HUES64 (cell line): ENCODE data around the gene B4GALT5.

Experiments used
- H3K27ac ChIP-seq: 2 replicates; pipeline ENCODE4 v1.7.0; 2013; ENCODE audit warnings: low read depth, low read length, inconsistent platforms
- H3K27me3 ChIP-seq: 2 replicates; pipeline ENCODE4 v1.6.1; 2013; ENCODE audit warnings: mild to moderate bottlenecking, low read length; ENCODE audit not compliant: insufficient read depth
- H3K36me3 ChIP-seq: 2 replicates; pipeline ENCODE4 v1.6.1; 2013; ENCODE audit warnings: mild to moderate bottlenecking, low read length; ENCODE audit not compliant: insufficient read depth
- H3K4me1 ChIP-seq: 2 replicates; pipeline ENCODE4 v1.6.1; 2013; ENCODE audit warnings: mild to moderate bottlenecking, low read length, moderate library complexity; ENCODE audit not compliant: insufficient read depth
- H3K4me3 ChIP-seq: 2 replicates; pipeline ENCODE4 v1.5.1; 2013; ENCODE audit warnings: mild to moderate bottlenecking, low read length, moderate library complexity
- H3K9ac ChIP-seq: 2 replicates; pipeline ENCODE4 v1.6.1; 2013; ENCODE audit warnings: mild to moderate bottlenecking, low read depth, low read length
- H3K9me3 ChIP-seq: 2 replicates; pipeline ENCODE4 v1.6.1; 2013; ENCODE audit warnings: low read depth, low read length; ENCODE audit not compliant: insufficient read depth
- WGBS: fragments of 150-250, 120-280 bp; methylation state at CpG from one replicate; pipeline ENCODE4 v1.1.7; 2013; ENCODE audit warnings: missing lambda C conversion rate; 5-methylcytosine and 5-hydroxymethylcytosine counted together

The B4GALT5 gene

DNA sequence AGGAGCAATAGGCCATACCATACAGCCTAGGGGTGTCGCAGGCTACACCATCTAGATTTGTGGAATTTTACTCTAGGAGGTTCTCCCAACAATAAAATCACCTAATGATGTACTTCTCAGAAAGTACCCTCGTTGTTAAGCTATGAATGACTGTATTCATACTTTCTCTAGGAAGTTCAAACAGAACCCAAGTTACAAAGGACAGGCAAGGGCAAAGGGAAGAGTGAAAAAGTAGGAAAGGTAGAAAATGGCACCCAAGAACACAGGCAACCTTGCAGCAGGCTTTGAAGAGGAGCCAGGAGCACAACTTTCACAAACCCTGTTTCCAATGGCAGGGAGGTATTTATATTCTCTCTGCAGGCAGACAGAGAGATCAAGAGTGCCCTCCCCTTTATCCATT, 67.2 kb downstream of the B4GALT5 start:
- Histone ChIP-seq H3K36me3 (peaks cover 81% of the 10 kb centered on the region), H3K9ac (no peak overlapping the region), H3K4me1 (no peaks in the 10 kb centered on the region), H3K27me3 (no peaks in the 10 kb centered on the region), H3K4me3 (no peak overlapping the region), H3K27ac (no peak overlapping the region), H3K9me3 (no peaks in the 10 kb centered on the region)
- 98% methylated on average over 2 of the region's 2 CpGs for WGBS

DNA sequence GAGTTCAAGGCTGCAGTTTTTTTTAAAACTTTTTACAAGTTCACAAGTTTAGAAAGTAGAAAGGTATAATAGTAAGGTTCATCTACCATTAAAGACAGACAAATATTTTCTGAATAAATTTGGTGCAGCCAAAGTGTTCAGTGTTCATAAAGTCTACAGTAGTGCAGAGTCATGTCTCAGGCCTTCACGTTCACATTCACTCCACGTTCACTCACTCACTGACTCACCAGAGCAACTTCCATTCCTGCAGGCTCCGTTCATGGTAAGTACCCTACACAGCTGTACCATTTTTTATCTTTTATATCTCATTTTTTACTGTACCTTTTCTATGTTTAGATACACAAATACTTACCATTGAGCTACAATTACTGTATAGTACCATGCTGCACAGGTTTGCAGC, 67.6 kb downstream of the B4GALT5 start:
- H3K27ac ChIP-seq = no peak overlapping the region
- H3K4me3 ChIP-seq = no peak overlapping the region
- H3K4me1 ChIP-seq = no peaks in the 10 kb centered on the region
- peaks cover 84% of the 10 kb centered on the region for H3K36me3 ChIP-seq
- H3K9ac ChIP-seq = no peak overlapping the region
- WGBS = 93% methylated on average over 3 of the region's 3 CpGs
- H3K9me3 ChIP-seq = no peaks in the 10 kb centered on the region
- no peaks in the 10 kb centered on the region for H3K27me3 ChIP-seq

DNA sequence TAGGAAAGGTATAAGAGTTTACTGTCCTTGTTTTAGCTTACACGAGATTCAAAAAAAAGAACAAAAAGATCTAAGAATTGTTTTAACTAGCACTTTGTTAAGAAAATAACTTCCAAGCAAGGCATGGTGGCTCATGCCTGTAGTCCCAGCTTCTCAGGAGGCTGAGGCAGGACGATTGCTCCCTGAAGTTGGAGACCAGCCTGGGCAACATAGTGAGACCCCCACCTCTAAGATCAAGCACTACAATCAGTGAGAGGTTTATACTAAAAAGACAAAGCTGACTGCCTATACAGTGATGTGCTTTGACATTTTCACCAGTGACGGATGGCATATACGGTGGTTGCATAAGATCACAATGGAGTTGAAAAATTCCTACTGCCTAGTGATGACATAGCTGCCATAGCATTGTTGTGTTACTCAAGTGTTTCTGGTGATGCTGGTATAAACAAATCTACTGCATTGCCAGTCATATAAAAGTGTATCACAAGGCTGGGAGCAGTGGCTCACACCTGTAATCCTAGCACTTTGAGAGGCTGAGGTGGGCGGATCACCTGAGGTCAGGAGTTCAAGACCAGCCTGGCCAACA, 68.6 kb downstream of the B4GALT5 start:
- peaks cover 94% of the 10 kb centered on the region for H3K36me3 ChIP-seq
- no peaks in the 10 kb centered on the region for H3K9me3 ChIP-seq
- no peaks in the 10 kb centered on the region for H3K4me1 ChIP-seq
- 97% methylated on average over 5 of the region's 5 CpGs for WGBS
- H3K9ac ChIP-seq = no peak overlapping the region
- no peak overlapping the region for H3K27ac ChIP-seq
- no peak overlapping the region for H3K4me3 ChIP-seq
- H3K27me3 ChIP-seq = no peaks in the 10 kb centered on the region

DNA sequence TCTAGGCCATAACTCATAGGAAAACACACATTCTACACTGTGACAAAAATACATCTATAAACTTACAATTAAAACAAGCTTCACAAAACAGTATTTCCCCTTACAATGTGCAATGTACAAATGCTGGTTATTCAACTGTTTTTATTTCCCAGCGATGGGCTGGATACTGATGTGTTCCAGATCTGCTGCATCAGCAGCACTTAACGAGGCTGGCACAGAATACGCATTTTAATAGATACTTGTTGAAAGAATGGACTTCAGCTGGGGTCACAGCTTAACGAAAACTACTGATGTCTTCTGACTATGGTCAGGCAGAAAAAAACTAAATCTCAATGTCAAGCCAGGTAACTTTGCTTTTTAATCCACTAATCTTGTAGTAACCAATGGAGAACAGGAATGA, 70.9 kb downstream of the B4GALT5 start:
- Histone ChIP-seq H3K9me3 (no peaks in the 10 kb centered on the region), H3K4me3 (no peak overlapping the region), H3K27me3 (no peaks in the 10 kb centered on the region), H3K4me1 (no peaks in the 10 kb centered on the region), H3K36me3 (peaks cover 96% of the 10 kb centered on the region), H3K27ac (no peak overlapping the region), H3K9ac (no peak overlapping the region)
- whole genome bisulfite sequencing = 92% methylated on average over 4 of the region's 4 CpGs

DNA sequence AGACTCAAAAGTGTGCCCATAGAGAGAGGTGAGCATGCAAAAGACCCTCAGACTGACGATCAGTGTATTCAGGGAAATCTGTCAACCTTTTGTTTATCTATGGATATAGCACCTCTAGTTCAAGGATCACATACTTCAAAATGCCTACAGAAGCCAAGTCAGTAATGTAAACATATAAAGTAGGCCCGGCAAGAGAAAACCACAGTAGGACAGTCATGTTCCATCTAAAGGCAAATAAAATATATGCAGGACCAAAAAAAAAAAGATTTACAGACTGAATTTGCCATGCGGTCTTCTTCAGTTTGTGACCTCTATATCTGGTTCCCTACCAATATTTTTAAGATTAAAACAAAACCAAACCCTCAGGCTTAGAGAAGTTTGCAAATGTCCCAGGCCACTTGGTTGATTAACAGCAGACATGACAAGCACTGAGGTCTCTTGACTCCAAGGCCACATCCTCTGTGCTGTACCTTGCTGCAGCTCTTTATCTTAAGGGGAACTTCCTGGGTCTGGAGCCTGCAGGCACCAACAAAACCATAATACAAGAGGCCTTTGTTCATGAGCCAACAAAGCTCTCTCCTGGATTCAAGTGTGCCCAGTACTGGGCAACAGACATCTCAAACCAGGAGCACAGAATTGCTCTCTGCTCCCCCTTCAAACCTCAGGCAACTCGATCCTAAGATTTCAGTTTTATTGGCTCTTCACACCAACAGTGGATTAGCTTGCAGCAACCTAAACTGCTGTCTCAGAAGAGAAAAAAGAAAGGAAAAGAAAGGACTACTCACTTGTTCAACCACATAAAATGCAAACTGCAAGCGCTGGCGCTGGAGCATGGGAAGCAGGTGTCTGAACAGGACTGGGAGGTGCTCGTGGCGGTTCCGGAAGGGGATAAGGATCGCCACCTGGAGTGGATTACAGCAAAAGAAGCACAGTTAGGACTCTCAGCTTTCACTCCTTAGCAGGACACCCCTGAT, 71.7 kb downstream of the B4GALT5 start:
- Histone ChIP-seq H3K9me3 (no peaks in the 10 kb centered on the region), H3K27me3 (no peaks in the 10 kb centered on the region), H3K27ac (no peak overlapping the region), H3K36me3 (peaks cover 95% of the 10 kb centered on the region), H3K4me3 (no peak overlapping the region), H3K9ac (no peak overlapping the region), H3K4me1 (no peaks in the 10 kb centered on the region)
- 91% methylated on average over 10 of the region's 10 CpGs for WGBS

DNA sequence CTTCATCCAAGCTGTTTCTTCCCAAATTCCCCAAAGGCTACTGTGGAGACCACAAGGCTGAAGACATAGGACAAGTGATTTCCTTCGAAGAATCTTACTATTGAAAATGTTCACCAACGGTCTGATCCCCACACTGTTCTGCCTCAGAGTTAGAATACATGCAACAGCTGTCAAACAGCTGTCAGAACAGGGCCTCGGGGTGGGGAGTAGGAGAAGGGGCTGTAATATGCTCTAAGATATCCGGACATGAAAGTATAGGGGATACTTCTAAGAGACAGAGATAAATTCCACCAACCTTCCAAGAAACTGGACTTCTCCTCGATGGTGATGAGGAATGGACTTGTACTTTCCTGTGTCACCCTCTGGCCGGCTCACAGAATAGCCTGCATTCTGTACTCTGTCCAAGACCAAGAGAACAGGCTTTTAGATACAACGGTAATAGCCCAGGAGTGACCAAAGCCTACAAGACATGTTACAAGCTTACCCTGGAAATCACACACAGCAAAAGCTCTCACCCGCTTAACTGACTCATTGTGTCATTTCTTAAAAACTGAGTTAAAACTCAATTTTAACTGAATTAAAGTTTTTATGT, 76.5 kb downstream of the B4GALT5 start:
- Histone ChIP-seq H3K4me3 (no peak overlapping the region), H3K36me3 (peaks cover 89% of the 10 kb centered on the region), H3K27ac (no peak overlapping the region), H3K9me3 (no peaks in the 10 kb centered on the region), H3K4me1 (peaks cover 20% of the 10 kb centered on the region), H3K27me3 (no peaks in the 10 kb centered on the region), H3K9ac (no peak overlapping the region)
- WGBS = 93% methylated on average over 7 of the region's 8 CpGs

DNA sequence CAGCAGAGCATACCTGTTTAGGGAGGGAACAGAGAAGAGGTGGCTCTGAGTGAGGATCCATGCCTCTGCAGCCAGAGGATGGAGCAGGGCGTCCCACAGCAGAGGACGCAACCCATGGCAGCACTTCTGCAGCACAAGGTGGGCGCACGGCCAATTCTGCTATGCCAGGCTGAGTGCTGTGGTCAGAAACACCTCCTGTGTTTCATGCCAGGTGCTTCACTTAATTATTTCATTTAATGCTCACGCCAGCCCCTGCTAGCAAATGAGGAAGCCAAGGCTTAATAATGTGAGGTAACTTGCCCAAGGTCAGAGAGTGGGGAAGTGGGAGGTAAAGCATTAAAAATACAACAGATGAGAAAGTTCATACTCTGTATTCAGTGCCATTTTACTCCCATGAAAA, 77.2 kb downstream of the B4GALT5 start:
- Histone ChIP-seq H3K27ac (no peak overlapping the region), H3K9ac (no peak overlapping the region), H3K27me3 (no peaks in the 10 kb centered on the region), H3K4me3 (no peak overlapping the region), H3K36me3 (peaks cover 82% of the 10 kb centered on the region), H3K9me3 (no peaks in the 10 kb centered on the region), H3K4me1 (peaks cover 22% of the 10 kb centered on the region)
- 94% methylated on average over 4 of the region's 5 CpGs for WGBS

DNA sequence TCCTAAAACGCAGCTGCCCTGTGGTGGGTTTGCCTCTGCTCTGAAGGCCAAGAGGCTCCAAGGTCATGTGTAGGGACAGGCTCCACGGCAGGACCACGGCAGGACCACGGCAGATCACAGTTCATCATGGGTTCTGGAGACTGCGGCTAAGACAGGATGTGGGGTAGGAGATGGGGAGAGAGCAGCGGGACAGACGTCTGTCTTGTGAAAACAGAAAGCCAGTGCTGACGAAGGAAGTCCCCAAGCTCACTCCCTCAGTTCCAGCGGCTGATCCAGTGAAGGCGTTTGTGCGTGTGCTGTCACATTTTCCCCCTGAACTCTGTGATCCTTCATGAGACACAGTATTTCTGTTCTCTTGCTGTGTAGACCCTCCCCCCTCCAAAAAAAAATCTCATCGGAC, 77.8 kb downstream of the B4GALT5 start:
- no peaks in the 10 kb centered on the region for H3K27me3 ChIP-seq
- WGBS = 94% methylated on average over 12 of the region's 12 CpGs
- H3K4me3 ChIP-seq = no peak overlapping the region
- H3K4me1 ChIP-seq = peaks cover 22% of the 10 kb centered on the region
- no peaks in the 10 kb centered on the region for H3K9me3 ChIP-seq
- peaks cover 76% of the 10 kb centered on the region for H3K36me3 ChIP-seq
- H3K27ac ChIP-seq = no peak overlapping the region
- H3K9ac ChIP-seq = no peak overlapping the region

DNA sequence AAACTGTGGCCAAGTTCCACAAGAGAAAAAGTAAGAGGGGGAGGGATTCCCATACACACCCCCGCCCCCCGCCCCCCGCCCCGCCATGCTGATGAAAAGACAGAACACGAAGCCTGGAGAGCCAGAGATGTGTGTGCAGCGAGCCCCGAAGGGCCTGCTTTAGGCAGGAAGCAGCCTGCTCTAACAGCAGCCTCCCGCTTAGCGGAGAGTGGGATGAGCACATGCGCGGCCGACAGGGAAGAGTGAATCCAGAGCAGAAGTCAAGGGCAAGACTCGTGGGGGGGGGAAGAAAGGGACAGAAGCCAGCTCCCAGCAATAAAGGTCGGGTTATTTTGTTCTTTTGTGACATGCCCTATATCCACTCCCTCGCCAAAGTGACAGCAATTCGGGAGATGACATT, 78.5 kb downstream of the B4GALT5 start:
- H3K36me3 ChIP-seq = peaks cover 69% of the 10 kb centered on the region
- H3K9ac ChIP-seq = no peak overlapping the region
- H3K27me3 ChIP-seq = no peaks in the 10 kb centered on the region
- H3K27ac ChIP-seq = no peak overlapping the region
- 89% methylated on average over 16 of the region's 16 CpGs for WGBS
- H3K4me3 ChIP-seq = no peak overlapping the region
- no peaks in the 10 kb centered on the region for H3K9me3 ChIP-seq
- H3K4me1 ChIP-seq = peaks cover 22% of the 10 kb centered on the region

DNA sequence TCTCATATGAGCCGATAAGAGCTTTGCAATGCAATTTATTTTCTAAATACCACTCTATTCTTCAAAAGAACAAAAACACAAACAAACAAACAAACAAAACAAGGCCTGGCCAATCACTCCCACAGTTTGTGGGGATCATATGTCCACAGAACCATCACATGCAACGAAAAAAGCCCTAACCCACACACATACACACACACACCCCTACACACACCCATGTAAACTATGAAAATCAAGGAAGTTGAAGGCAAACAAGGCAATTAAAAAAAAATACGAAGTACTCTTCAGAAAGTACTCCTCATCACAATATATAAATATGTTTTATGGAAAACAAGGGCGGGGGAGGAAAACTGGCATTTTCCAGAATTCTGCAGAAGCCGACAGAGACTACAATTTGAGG, 79.6 kb downstream of the B4GALT5 start:
- Histone ChIP-seq H3K9ac (no peak overlapping the region), H3K36me3 (peaks cover 59% of the 10 kb centered on the region), H3K27ac (no peak overlapping the region), H3K27me3 (no peaks in the 10 kb centered on the region), H3K4me3 (no peak overlapping the region), H3K9me3 (no peaks in the 10 kb centered on the region), H3K4me1 (peaks cover 22% of the 10 kb centered on the region)
- WGBS = 95% methylated on average over 4 of the region's 5 CpGs

DNA sequence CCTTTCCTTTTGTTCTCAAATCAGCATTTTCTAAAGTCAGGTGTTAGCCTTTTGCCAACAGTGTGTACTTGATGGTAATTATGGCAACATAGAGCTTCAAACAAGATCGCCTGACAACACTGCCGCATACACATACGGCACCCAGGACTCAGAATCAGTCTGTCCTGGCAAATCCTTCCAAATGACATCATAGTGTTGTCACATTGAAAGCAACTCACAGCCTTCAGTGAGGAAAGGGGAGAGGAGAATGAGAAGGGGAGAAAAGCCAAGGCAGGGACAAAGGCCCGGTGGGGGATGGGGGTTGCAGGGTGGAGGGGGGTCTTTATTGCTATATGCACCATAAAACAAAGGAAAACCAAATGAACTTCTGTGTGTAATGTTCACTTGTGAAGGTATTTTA, 80.0 kb downstream of the B4GALT5 start:
- Histone ChIP-seq H3K4me3 (no peak overlapping the region), H3K27me3 (no peaks in the 10 kb centered on the region), H3K27ac (no peak overlapping the region), H3K9me3 (no peaks in the 10 kb centered on the region), H3K36me3 (peaks cover 54% of the 10 kb centered on the region), H3K9ac (no peak overlapping the region), H3K4me1 (peaks cover 22% of the 10 kb centered on the region)
- WGBS = 94% methylated on average over 4 of the region's 4 CpGs
